ENCODE results near the gene MAVS. TPM values are rescaled to one million over a fixed set of nuclear protein-coding genes. Genes with fewer than 3 reads are reported as not detected.

Gene MAVS
- total and polyA plus RNA-seq, 9 of the 15 experiments (the other 6 are each of a cell fraction or from before 2014, with no cell fraction given): 1.6 to 22.0 (median 11.3) TPM

DNA sequence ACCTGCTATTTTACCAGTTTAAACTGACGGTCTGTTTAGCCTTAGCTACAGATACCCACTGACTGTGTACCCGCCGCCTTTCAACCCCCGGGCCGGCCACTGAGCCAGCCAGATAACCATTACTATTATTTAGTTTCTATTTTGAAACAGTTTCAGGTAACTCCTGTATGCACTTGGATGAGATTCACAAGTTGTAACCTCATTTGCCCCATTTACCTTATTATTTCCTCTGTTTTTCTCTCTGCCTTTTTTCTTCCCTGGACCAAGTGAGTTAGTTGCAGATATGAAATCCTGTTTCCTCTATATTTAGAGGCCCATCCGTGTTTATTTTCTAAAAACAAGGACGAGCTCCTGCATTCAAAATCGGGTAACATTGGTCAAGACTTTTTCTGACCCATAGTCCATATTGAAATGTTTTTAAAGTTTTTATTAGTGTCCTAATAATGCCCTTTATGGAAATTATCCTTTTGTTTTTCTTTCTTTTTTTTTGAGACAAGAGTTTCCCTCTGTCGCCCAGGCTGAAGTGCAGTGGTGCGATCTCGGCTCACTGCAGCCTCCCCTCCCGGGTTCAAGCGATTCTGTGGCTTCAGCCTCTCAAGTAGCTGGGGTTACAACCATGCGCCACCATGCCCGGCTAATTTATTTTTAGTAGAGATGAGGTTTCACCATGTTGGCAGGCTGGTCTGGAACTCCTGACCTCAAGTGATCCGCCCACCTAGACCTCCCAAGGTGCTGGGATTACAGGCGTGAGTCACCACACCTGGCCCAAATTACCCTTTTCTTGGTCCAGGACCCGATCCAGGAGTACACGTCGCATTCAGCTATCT is 25.5 kb upstream of the MAVS start (continued):
- TF ChIP-seq ZNF785 (CRISPR knock-in tag; IDR thresholded peaks at IDR 0.05): no peak
- TF ChIP-seq PHF8 (IDR thresholded peaks at IDR 0.05; ENCODE audit: borderline replicate concordance, low read length): peak; percentile 4; the same call in 1 of the 2 replicates
- TF ChIP-seq CSDE1 (IDR thresholded peaks at IDR 0.05): no peak
- TF ChIP-seq, protein P1, sequence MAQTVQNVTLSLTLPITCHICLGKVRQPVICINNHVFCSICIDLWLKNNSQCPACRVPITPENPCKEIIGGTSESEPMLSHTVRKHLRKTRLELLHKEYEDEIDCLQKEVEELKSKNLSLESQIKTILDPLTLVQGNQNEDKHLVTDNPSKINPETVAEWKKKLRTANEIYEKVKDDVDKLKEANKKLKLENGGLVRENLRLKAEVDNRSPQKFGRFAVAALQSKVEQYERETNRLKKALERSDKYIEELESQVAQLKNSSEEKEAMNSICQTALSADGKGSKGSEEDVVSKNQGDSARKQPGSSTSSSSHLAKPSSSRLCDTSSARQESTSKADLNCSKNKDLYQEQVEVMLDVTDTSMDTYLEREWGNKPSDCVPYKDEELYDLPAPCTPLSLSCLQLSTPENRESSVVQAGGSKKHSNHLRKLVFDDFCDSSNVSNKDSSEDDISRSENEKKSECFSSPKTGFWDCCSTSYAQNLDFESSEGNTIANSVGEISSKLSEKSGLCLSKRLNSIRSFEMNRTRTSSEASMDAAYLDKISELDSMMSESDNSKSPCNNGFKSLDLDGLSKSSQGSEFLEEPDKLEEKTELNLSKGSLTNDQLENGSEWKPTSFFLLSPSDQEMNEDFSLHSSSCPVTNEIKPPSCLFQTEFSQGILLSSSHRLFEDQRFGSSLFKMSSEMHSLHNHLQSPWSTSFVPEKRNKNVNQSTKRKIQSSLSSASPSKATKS (CRISPR knock-in tag; IDR thresholded peaks at IDR 0.05): no peak
- no peak for TF ChIP-seq NR2C1 (IDR thresholded peaks at IDR 0.05)
- no peak for TF ChIP-seq NR2C1 (tag; IDR thresholded peaks at IDR 0.05)
- TF ChIP-seq, protein P2, sequence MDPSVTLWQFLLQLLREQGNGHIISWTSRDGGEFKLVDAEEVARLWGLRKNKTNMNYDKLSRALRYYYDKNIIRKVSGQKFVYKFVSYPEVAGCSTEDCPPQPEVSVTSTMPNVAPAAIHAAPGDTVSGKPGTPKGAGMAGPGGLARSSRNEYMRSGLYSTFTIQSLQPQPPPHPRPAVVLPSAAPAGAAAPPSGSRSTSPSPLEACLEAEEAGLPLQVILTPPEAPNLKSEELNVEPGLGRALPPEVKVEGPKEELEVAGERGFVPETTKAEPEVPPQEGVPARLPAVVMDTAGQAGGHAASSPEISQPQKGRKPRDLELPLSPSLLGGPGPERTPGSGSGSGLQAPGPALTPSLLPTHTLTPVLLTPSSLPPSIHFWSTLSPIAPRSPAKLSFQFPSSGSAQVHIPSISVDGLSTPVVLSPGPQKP (CRISPR knock-in tag; IDR thresholded peaks at IDR 0.05): no peak
- no peak for TF ChIP-seq RFX5 (IDR thresholded peaks at IDR 0.05; ENCODE audit: low read depth, low read length)
- TF ChIP-seq MEF2D (tag; conservative IDR thresholded peaks at IDR 0.05; ENCODE audit: low read depth): no peak
- no peak for TF ChIP-seq ZNF12 (CRISPR knock-in tag; IDR thresholded peaks at IDR 0.05)
- TF ChIP-seq C11orf30 (IDR thresholded peaks at IDR 0.05; ENCODE audit: low read depth): no peak
- TF ChIP-seq POLR2B (IDR thresholded peaks at IDR 0.05; ENCODE audit: low read depth, partially characterized antibody): peak; percentile 37
- no peak for TF ChIP-seq RBM34 (IDR thresholded peaks at IDR 0.05; ENCODE audit: borderline replicate concordance, insufficient read depth, low read length)
- TF ChIP-seq, protein P3, sequence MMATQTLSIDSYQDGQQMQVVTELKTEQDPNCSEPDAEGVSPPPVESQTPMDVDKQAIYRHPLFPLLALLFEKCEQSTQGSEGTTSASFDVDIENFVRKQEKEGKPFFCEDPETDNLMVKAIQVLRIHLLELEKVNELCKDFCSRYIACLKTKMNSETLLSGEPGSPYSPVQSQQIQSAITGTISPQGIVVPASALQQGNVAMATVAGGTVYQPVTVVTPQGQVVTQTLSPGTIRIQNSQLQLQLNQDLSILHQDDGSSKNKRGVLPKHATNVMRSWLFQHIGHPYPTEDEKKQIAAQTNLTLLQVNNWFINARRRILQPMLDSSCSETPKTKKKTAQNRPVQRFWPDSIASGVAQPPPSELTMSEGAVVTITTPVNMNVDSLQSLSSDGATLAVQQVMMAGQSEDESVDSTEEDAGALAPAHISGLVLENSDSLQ (IDR thresholded peaks at IDR 0.05): no peak
- no peak for TF ChIP-seq CHCHD3 (CRISPR knock-in tag; IDR thresholded peaks at IDR 0.05)
- no peak for TF ChIP-seq NCOA6 (IDR thresholded peaks at IDR 0.05)
- TF ChIP-seq PTBP1 (IDR thresholded peaks at IDR 0.05; ENCODE audit: low read depth, low read length): no peak
- no peak for TF ChIP-seq HDAC1 (IDR thresholded peaks at IDR 0.05)
- no peak for TF ChIP-seq SMC3 (conservative IDR thresholded peaks at IDR 0.05; ENCODE audit: insufficient read depth, low read depth, low read length)
- no peak for TF ChIP-seq NR2C2 (CRISPR knock-in tag; IDR thresholded peaks at IDR 0.05)
- TF ChIP-seq NR2C2 (tag; IDR thresholded peaks at IDR 0.05): peak; percentile 93
- TF ChIP-seq YY1 (IDR thresholded peaks at IDR 0.05; ENCODE audit: borderline replicate concordance in 1 of 3, control insufficient read depth in 1 of 3, extremely low read depth in 1 of 3, insufficient read depth in 3 of 3, insufficient read length in 1 of 3, insufficient replicate concordance in 2 of 3, low read depth in 1 of 3, low read length in 2 of 3): no peak
- TF ChIP-seq ZBTB8A (IDR thresholded peaks at IDR 0.05; ENCODE audit: partially characterized antibody): no peak
- no peak for TF ChIP-seq EHMT2 (IDR thresholded peaks at IDR 0.05)
